Embryonic facial prominence (tissue), 1 donor: ENCODE measurements around the gene PPIE.

ENCODE experiments used
- DNase-seq: peaks from one replicate; pipeline ENCODE4 v3.0.0-alpha.2; 2016; ENCODE audit errors: extremely low spot score

Gene PPIE

DNA sequence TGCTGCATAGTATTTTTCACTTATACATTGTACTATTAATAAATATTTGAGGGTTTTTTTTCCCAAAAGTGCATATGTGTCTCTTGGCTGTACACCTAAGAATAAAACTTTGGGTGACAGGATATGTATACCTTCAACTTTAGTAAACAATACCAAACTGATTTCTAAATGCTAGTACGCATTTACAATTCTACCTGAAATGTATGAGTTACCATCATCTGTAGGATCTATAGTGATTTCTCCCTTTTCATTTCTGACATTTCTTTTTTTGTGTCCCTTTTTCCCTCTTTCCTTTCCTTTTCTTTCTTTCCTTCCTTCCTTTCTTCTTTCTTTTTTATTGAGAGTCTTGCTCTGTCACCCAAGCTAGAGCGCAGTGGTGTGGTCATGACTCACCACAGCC is 66.7 kb downstream of the PPIE start:
- DNase-seq, result no peak

GRCh38 chr1:39808784-39809517 is 70.3 kb downstream of the PPIE start:
- DNase-seq, result no peak

- no peak for DNase-seq
Observed at GRCh38 chr1:39812913-39813312, 74.2 kb downstream of the PPIE start.
